ENCODE results near the gene UBB.

The UBB gene

GRCh38 chr17:16429083-16429482 lies 48.2 kb downstream of the UBB start:
- TF ChIP-seq CTCF (IDR thresholded peaks at IDR 0.05; ENCODE audit: low read depth, low read length): no peak
- TF ChIP-seq MYC (IDR thresholded peaks at IDR 0.05; ENCODE audit: low read depth, low read length): no peak
- no peak for TF ChIP-seq MAX (IDR thresholded peaks at IDR 0.05; ENCODE audit: low read depth, low read length)
- no peak for TF ChIP-seq POLR2A (IDR thresholded peaks at IDR 0.05; ENCODE audit: extremely low read depth, insufficient read length)
- no peak overlapping the region for H3K4me3 ChIP-seq (ENCODE audit: low read depth, low read length)
- DNase-seq (ENCODE audit: low read depth): no peak

- TF ChIP-seq MYC (IDR thresholded peaks at IDR 0.05; ENCODE audit: low read depth, low read length): no peak
- TF ChIP-seq POLR2A (IDR thresholded peaks at IDR 0.05; ENCODE audit: extremely low read depth, insufficient read length): no peak
- no peak for TF ChIP-seq CTCF (IDR thresholded peaks at IDR 0.05; ENCODE audit: low read depth, low read length)
- TF ChIP-seq MAX (IDR thresholded peaks at IDR 0.05; ENCODE audit: low read depth, low read length): no peak
- no peak overlapping the region for H3K4me3 ChIP-seq (ENCODE audit: low read depth, low read length)
These were observed 49.8 kb downstream of the UBB start for GRCh38 chr17:16430650-16431049.

GRCh38 chr17:16432017-16432416 lies 51.1 kb downstream of the UBB start:
- TF ChIP-seq MYC (IDR thresholded peaks at IDR 0.05; ENCODE audit: low read depth, low read length): no peak
- TF ChIP-seq POLR2A (IDR thresholded peaks at IDR 0.05; ENCODE audit: extremely low read depth, insufficient read length): no peak
- TF ChIP-seq CTCF (IDR thresholded peaks at IDR 0.05; ENCODE audit: low read depth, low read length): no peak
- DNase-seq (ENCODE audit: low read depth): no peak
- H3K4me3 ChIP-seq (ENCODE audit: low read depth, low read length): no peak overlapping the region

More at GRCh38 chr17:16430650-16431049, 49.8 kb downstream of the UBB start:
- no peak for DNase-seq (ENCODE audit: low read depth)
